IMR-90 (cell line): ENCODE data around the gene EIF5A. TPM values are rescaled to one million over a fixed set of nuclear protein-coding genes. Genes with fewer than 3 reads are reported as not detected.

Experiments
- ATAC-seq: fragments of 200-7000 bp; cut with Tn5 transposase; 2 replicates; pipeline ENCODE4 v1.9.1; 2020; ENCODE audit warnings: low read depth, mild to moderate bottlenecking, moderate library complexity
- BruUV-seq: library from RNA; stranded (reverse); fragments of 400-500 nt; replicated peaks from 2 replicates; lab custom pipeline; 2021; lab: Mats Ljungman, UMichigan
- CTCF ChIA-PET: fragments of 300-600 bp; formaldehyde crosslinking; extraction: SDS; loops from one replicate; lab custom pipeline; 2021; ENCODE audit warnings: antibody characterized with exemption; lab: Yijun Ruan, JAX
- POLR2A ChIA-PET: fragments of 300-600 bp; sonication (Branson Sonifier 250); formaldehyde crosslinking; loops from one replicate; lab custom pipeline; 2022; ENCODE audit warnings: antibody characterized with exemption; ENCODE audit not compliant: unreplicated experiment; lab: Charles Lee
- DNase-seq: peaks from one replicate; pipeline ENCODE4 v3.0.0; 2013
- H2AFZ ChIP-seq: replicated peaks from 2 replicates; pipeline ENCODE3; 2013; ENCODE audit warnings: low read length, mild to moderate bottlenecking; ENCODE audit not compliant: poor library complexity
- H2AK5ac ChIP-seq: 2 replicates; pipeline ENCODE4 v1.6.1; 2013; ENCODE audit warnings: low read depth, low read length, inconsistent platforms
- H2AK9ac ChIP-seq: replicated peaks from 2 replicates; pipeline ENCODE3; 2013; ENCODE audit warnings: mild to moderate bottlenecking, low read depth, low read length, moderate library complexity; ENCODE audit not compliant: poor library complexity
- H2BK120ac ChIP-seq: 2 replicates; pipeline ENCODE4 v1.6.1; 2013; ENCODE audit warnings: low read depth, low read length, inconsistent platforms
- H2BK15ac ChIP-seq: 3 replicates; pipeline ENCODE4 v1.6.1; 2013; ENCODE audit warnings: low read depth, low read length, inconsistent platforms
- H2BK20ac ChIP-seq: 2 replicates; pipeline ENCODE4 v1.6.1; 2013; ENCODE audit warnings: low read depth, mild to moderate bottlenecking, inconsistent platforms, low read length, moderate library complexity
- H2BK5ac ChIP-seq: 2 replicates; pipeline ENCODE4 v1.6.1; 2013; ENCODE audit warnings: mild to moderate bottlenecking, low read depth, low read length, inconsistent platforms; ENCODE audit not compliant: poor library complexity, severe bottlenecking
- H3K14ac ChIP-seq: replicated peaks from 2 replicates; pipeline ENCODE4 v1.6.1; 2013; ENCODE audit warnings: low read depth, low read length, inconsistent platforms
- H3K18ac ChIP-seq: 2 replicates; pipeline ENCODE4 v1.6.1; 2013; ENCODE audit warnings: low read depth, low read length, control low read depth
- H3K23ac ChIP-seq: 2 replicates; pipeline ENCODE4 v1.6.1; 2013; ENCODE audit warnings: low read depth, low read length, inconsistent platforms
- H3K27ac ChIP-seq: 2 replicates; pipeline ENCODE4 v1.5.1; 2013; ENCODE audit warnings: mild to moderate bottlenecking, control low read depth, low read length; ENCODE audit not compliant: insufficient read depth
- H3K27me3 ChIP-seq: 2 replicates; pipeline ENCODE4 v1.6.1; 2013; ENCODE audit warnings: low read length; ENCODE audit not compliant: control insufficient read depth, insufficient read depth
- H3K36me3 ChIP-seq: 2 replicates; pipeline ENCODE4 v1.6.1; 2013; ENCODE audit warnings: low read length, mixed read lengths; ENCODE audit not compliant: control insufficient read depth, insufficient read depth
- H3K4ac ChIP-seq: 2 replicates; pipeline ENCODE4 v1.6.1; 2013; ENCODE audit warnings: low read depth, low read length, inconsistent platforms
- H3K4me1 ChIP-seq: 2 replicates; pipeline ENCODE4 v1.6.1; 2013; ENCODE audit warnings: low read length, mixed read lengths; ENCODE audit not compliant: control insufficient read depth, insufficient read depth
- H3K4me2 ChIP-seq: 2 replicates; pipeline ENCODE4 v1.6.1; 2013; ENCODE audit warnings: low read depth, mild to moderate bottlenecking, control low read depth, low read length, moderate library complexity
- H3K4me3 ChIP-seq: 2 replicates; pipeline ENCODE4 v1.5.1; 2013; ENCODE audit warnings: low read depth, mild to moderate bottlenecking, control low read depth, low read length, moderate library complexity; ENCODE audit not compliant: insufficient read depth
- H3K56ac ChIP-seq: 2 replicates; pipeline ENCODE4 v1.6.1; 2013; ENCODE audit warnings: low read length, inconsistent platforms; ENCODE audit not compliant: insufficient read depth; ENCODE audit errors: extremely low read depth
- H3K79me1 ChIP-seq, 2 experiments: 2 replicates each; pipeline ENCODE4 v1.6.1; 2013; ENCODE audit warnings: low read length in 2 of 2, inconsistent platforms in 1 of 2, low read depth in 1 of 2
- H3K9ac ChIP-seq: 2 replicates; pipeline ENCODE4 v1.6.1; 2013; ENCODE audit warnings: low read depth, low read length, control low read depth
- H3K9me1 ChIP-seq: 2 replicates; pipeline ENCODE4 v1.6.1; 2013; ENCODE audit warnings: low read length, inconsistent platforms; ENCODE audit not compliant: insufficient read depth
- H3K9me3 ChIP-seq: 2 replicates; pipeline ENCODE4 v1.6.1; 2013; ENCODE audit warnings: low read length; ENCODE audit not compliant: control insufficient read depth, insufficient read depth
- H4K20me1 ChIP-seq: 2 replicates; pipeline ENCODE4 v1.6.1; 2013; ENCODE audit warnings: low read length, inconsistent platforms; ENCODE audit not compliant: insufficient read depth
- H4K5ac ChIP-seq: 2 replicates; pipeline ENCODE4 v1.6.1; 2013; ENCODE audit warnings: mild to moderate bottlenecking, low read depth, low read length, control low read depth
- H4K8ac ChIP-seq, 2 experiments: 2 replicates each; pipeline ENCODE4 v1.6.1; 2013; ENCODE audit warnings: low read depth in 2 of 2, low read length in 2 of 2, control low read depth in 1 of 2, inconsistent platforms in 1 of 2
- H4K91ac ChIP-seq: 2 replicates; pipeline ENCODE4 v1.6.1; 2013; ENCODE audit warnings: low read depth, low read length, inconsistent platforms; ENCODE audit not compliant: insufficient read depth
- CHD1 ChIP-seq: IDR thresholded peaks from 2 replicates; pipeline ENCODE4 v1.6.1; 2012; ENCODE audit warnings: low read depth, low read length, improper control_type of control experiment
- MAFK ChIP-seq: IDR thresholded peaks from 2 replicates; pipeline ENCODE4 v1.6.1; 2012; ENCODE audit warnings: low read depth, low read length, improper control_type of control experiment
- MAZ ChIP-seq: IDR thresholded peaks from 2 replicates; pipeline ENCODE4 v1.6.1; 2012; ENCODE audit warnings: low read depth, mild to moderate bottlenecking, low read length, improper control_type of control experiment, moderate library complexity, borderline replicate concordance
- MXI1 ChIP-seq: IDR thresholded peaks from 2 replicates; pipeline ENCODE4 v1.6.1; 2012; ENCODE audit warnings: low read depth, mild to moderate bottlenecking, low read length, moderate library complexity, borderline replicate concordance
- NFE2L2 ChIP-seq: fragments of 150-350 bp; IDR thresholded peaks from 2 replicates; pipeline ENCODE4 v1.6.1; 2016; ENCODE audit warnings: low read depth, mild to moderate bottlenecking, low read length
- POLR2A ChIP-seq: IDR thresholded peaks from 2 replicates; pipeline ENCODE4 v1.6.1; 2012; ENCODE audit warnings: mild to moderate bottlenecking, low read depth, low read length
- RAD21 ChIP-seq: IDR thresholded peaks from 2 replicates; pipeline ENCODE4 v1.6.1; 2012; ENCODE audit warnings: low read length, improper control_type of control experiment
- RCOR1 ChIP-seq: IDR thresholded peaks from 2 replicates; pipeline ENCODE4 v1.6.1; 2012; ENCODE audit warnings: mild to moderate bottlenecking, low read length, improper control_type of control experiment; ENCODE audit not compliant: insufficient replicate concordance
- RFX5 ChIP-seq: IDR thresholded peaks from 2 replicates; pipeline ENCODE4 v1.8.0; 2012; ENCODE audit warnings: low read depth, mild to moderate bottlenecking, low read length, moderate library complexity
- WGBS, 2 experiments: methylation state at CpG; one replicate each; pipeline versions ENCODE4 v1.1.5 to v1.1.7; 2013; ENCODE audit warnings: missing lambda C conversion rate in 2 of 2; ENCODE audit not compliant: insufficient read length in 1 of 2; ENCODE audit errors: extremely low coverage in 2 of 2; 5-methylcytosine and 5-hydroxymethylcytosine counted together
- dilution Hi-C: fragments of 300-500 bp; cut with HindIII; formaldehyde crosslinking; loops from one replicate; pipeline ENCODE4 v1.14.3; 2018; ENCODE audit warnings: low sequenced_read_pairs; ENCODE audit not compliant: unreplicated experiment
- in situ Hi-C: fragments of 300-500 bp; cut with MboI; formaldehyde crosslinking; loops from 3 replicates; pipeline ENCODE4 v1.14.3; 2019; ENCODE audit warnings: low sequenced_read_pairs, inconsistent platforms, mixed read lengths
- intact Hi-C: fragments of 100-400 bp; cut with micrococcal nuclease; formaldehyde crosslinking; loops from 2 replicates; pipeline ENCODE4 v1.10.0; 2022
- polyA plus RNA-seq, 3 experiments: library from polyadenylated mRNA; depleted of rRNA; stranded (reverse); fragments of >200 nt; gene quantifications; 2 replicates each; pipeline ENCODE4 v1.2.3, GENCODE V29; 2012; ENCODE audit warnings: low replicate concordance in 1 of 3
- total RNA-seq: library from RNA; depleted of rRNA; stranded (reverse); fragments of >200 nt; gene quantifications from 2 replicates; pipeline ENCODE4 v1.2.3, GENCODE V29; 2012

The EIF5A gene
- total and polyA plus RNA-seq, 2 of the 4 experiments (the other 2 are of a cell fraction), result 782 to 883 TPM

GRCh38 chr17:7351665-7352502 lies 44.5 kb downstream of the EIF5A start, which contains the start of gene KCTD11 (continued):
- TF ChIP-seq CHD1, result peak; percentile 80; the same call in 1 of the 2 replicates
- peak; percentile 26 for TF ChIP-seq RCOR1
- TF ChIP-seq RAD21, result no peak; the same call in 1 of the 2 replicates
- TF ChIP-seq POLR2A, result peak; percentile 66; the same call in 1 of the 2 replicates

GRCh38 chr17:7352503-7352889 lies 45.1 kb downstream of the EIF5A start:
- intact Hi-C loops (loop anchor here (5.0 kb wide), 3 partner anchors 85 to 485 kb away; partner anchors contain the start of genes FGF11, SENP3 and TMEM102), in situ Hi-C loops (loop anchor here (10.0 kb wide), 1 partner anchor 202 kb away; the partner anchor contains the start of gene TNFSF13), dilution Hi-C loops (no loop called here)
- peak overlapping the region; percentile 93; the same call in 1 of the 2 replicates for H3K23ac ChIP-seq
- ATAC-seq, result no peak
- peak overlapping the region; percentile 89 for H4K91ac ChIP-seq
- peaks cover 39% of the 10 kb centered on the region for H3K4me1 ChIP-seq
- H4K5ac ChIP-seq, result peak overlapping the region; percentile 63
- ChIA-PET CTCF (no interaction called here), POLR2A (no interaction called here)
- peak overlapping the region; percentile 93 for H2AFZ ChIP-seq
- peak overlapping the region; percentile 93 for H3K4ac ChIP-seq
- DNase-seq, result no peak
- H2BK15ac ChIP-seq, result peak overlapping the region; percentile 96; the same call in 2 of the 3 replicates
- TF ChIP-seq RCOR1, result no peak
- TF ChIP-seq POLR2A, result no peak
- TF ChIP-seq NFE2L2, result no peak
- TF ChIP-seq MXI1, result no peak
- TF ChIP-seq MAZ, result no peak
- TF ChIP-seq MAFK, result no peak
- TF ChIP-seq RFX5, result no peak
- TF ChIP-seq RAD21, result peak; percentile 33; the same call in 1 of the 2 replicates
- H3K9me3 ChIP-seq, result no peaks in the 10 kb centered on the region
- peak overlapping the region; percentile 99 for H2AK9ac ChIP-seq
- H4K8ac ChIP-seq, result peak overlapping the region; percentile 93 to 97
- H3K18ac ChIP-seq, result peak overlapping the region; percentile 88
- no peak overlapping the region for H2BK20ac ChIP-seq
- H3K4me3 ChIP-seq, result peak overlapping the region; percentile 93
- peaks cover 24 to 63% of the 10 kb centered on the region in 2 experiments; a peak in 3 of 4 replicates for H3K79me1 ChIP-seq
- peak overlapping the region; percentile 94 for H2BK5ac ChIP-seq
- peak overlapping the region; percentile 75 for H2BK120ac ChIP-seq
- peak overlapping the region; percentile 95 for H3K27ac ChIP-seq
- H3K36me3 ChIP-seq, result no peaks in the 10 kb centered on the region
- 37% methylated on average over 7 of the region's 10 CpGs; no CpG with 5 or more reads in 1 of the 2 experiments for WGBS, 2 experiments
- H4K20me1 ChIP-seq, result peaks cover 32% of the 10 kb centered on the region
- H3K27me3 ChIP-seq, result no peaks in the 10 kb centered on the region
- no TSS peak for BruUV-seq
- H3K56ac ChIP-seq, result peak overlapping the region; percentile 93
- H3K4me2 ChIP-seq, result peak overlapping the region; percentile 89
- peak overlapping the region; percentile 92 for H3K14ac ChIP-seq
- peaks cover 27% of the 10 kb centered on the region for H3K9me1 ChIP-seq
- H2AK5ac ChIP-seq, result peak overlapping the region; percentile 99
- H3K9ac ChIP-seq, result peak overlapping the region; percentile 95
